ENCODE measurements around the gene VAV2. TPM values are rescaled to one million over a fixed set of nuclear protein-coding genes. Genes with fewer than 3 reads are reported as not detected.
A peak's percentile ranks its signal among the peaks of the same experiment; 100 is the strongest.
"Not testable (repeated sequence)": the region's sequence is repeated elsewhere in the genome, so short reads cannot be mapped to it uniquely, and the experiment has no call there.

Gene VAV2
- total RNA-seq, 1 donor: 13.4 TPM

GRCh38 chr9:133930046-133930681 lies 62.0 kb downstream of the VAV2 start:
- no peak for DNase-seq (ENCODE audit: low read depth)

GRCh38 chr9:133929599-133929998 lies 62.5 kb downstream of the VAV2 start:
- no peak for DNase-seq (ENCODE audit: low read depth)
- TF ChIP-seq, protein P1, sequence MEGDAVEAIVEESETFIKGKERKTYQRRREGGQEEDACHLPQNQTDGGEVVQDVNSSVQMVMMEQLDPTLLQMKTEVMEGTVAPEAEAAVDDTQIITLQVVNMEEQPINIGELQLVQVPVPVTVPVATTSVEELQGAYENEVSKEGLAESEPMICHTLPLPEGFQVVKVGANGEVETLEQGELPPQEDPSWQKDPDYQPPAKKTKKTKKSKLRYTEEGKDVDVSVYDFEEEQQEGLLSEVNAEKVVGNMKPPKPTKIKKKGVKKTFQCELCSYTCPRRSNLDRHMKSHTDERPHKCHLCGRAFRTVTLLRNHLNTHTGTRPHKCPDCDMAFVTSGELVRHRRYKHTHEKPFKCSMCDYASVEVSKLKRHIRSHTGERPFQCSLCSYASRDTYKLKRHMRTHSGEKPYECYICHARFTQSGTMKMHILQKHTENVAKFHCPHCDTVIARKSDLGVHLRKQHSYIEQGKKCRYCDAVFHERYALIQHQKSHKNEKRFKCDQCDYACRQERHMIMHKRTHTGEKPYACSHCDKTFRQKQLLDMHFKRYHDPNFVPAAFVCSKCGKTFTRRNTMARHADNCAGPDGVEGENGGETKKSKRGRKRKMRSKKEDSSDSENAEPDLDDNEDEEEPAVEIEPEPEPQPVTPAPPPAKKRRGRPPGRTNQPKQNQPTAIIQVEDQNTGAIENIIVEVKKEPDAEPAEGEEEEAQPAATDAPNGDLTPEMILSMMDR (IDR thresholded peaks at IDR 0.05; ENCODE audit: insufficient read depth, low read depth, low read length): no peak
- no peak overlapping the region for H3K4me3 ChIP-seq (ENCODE audit: low read depth, low read length)

More at GRCh38 chr9:133930046-133930681, 62.0 kb downstream of the VAV2 start:
- TF ChIP-seq, protein P1 (IDR thresholded peaks at IDR 0.05; ENCODE audit: insufficient read depth, low read depth, low read length): no peak
- H3K4me3 ChIP-seq (ENCODE audit: low read depth, low read length): no peak overlapping the region

DNA sequence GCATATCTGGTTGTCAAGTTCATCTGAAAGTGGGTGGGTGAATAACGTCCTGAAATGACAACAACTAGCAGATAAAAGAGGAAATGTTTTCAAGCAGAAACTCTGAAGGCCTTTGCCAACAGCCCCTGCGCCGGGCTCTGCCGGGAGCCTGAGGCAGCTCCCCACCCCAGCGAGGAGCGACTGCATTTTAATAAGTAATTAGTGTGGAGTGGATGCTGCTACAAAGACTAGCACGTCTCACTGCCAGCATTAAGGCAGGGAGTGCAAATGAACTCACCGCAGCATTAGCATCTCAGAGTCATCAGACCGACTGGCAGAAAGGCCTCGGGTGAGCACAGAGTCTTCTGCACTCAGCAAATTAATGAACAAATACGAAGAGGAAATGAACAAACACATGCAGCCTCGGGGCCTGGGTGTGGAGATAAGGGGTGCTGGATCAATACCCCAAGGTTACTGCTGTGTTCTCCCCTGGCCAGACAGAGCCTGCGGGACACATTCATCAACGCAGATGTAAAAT lies 63.8 kb downstream of the VAV2 start:
- H3K4me3 ChIP-seq (ENCODE audit: low read depth, low read length): no peak overlapping the region
- TF ChIP-seq, protein P1 (IDR thresholded peaks at IDR 0.05; ENCODE audit: insufficient read depth, low read depth, low read length): no peak
- DNase-seq (ENCODE audit: low read depth): no peak

GRCh38 chr9:133927041-133927440 lies 65.1 kb downstream of the VAV2 start:
- no peak for DNase-seq (ENCODE audit: low read depth)
- TF ChIP-seq, protein P1 (IDR thresholded peaks at IDR 0.05; ENCODE audit: insufficient read depth, low read depth, low read length): no peak
- no peak overlapping the region for H3K4me3 ChIP-seq (ENCODE audit: low read depth, low read length)

DNA sequence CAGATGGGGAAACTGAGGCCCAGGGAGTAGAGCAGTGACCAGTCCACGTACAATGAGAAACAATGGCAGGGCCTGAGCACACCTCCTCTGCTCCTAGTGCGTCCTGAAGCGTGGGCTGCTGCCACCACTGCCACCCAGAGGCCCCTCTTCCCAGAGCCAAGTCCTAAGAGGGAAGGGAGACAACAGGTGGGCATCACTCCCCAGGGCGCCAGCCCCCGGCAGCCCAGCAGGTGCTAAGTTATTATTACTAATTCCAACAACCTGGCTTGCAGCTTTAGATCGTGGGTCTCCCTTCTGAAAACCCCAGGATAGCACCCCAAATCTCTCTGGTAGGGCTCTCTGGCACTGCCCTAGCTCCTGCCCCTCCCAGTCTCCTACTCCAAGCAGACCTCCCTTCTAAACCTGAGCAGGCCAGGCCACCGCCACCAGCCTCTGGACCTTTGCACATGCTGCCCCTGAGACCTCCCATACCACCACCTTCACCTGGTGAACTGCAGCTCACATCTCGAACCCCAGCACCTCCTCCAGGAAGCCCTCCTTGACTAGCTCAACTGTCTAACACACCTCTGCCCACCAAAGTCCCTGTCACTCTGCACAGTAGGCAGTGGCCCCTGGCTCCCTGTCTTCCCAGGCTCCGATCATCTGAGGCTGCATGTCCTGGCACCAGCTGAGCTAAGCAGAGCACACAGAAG lies 65.8 kb downstream of the VAV2 start:
- DNase-seq (ENCODE audit: low read depth): no peak
- TF ChIP-seq, protein P1 (IDR thresholded peaks at IDR 0.05; ENCODE audit: insufficient read depth, low read depth, low read length): no peak
- H3K4me3 ChIP-seq (ENCODE audit: low read depth, low read length): no peak overlapping the region

DNA sequence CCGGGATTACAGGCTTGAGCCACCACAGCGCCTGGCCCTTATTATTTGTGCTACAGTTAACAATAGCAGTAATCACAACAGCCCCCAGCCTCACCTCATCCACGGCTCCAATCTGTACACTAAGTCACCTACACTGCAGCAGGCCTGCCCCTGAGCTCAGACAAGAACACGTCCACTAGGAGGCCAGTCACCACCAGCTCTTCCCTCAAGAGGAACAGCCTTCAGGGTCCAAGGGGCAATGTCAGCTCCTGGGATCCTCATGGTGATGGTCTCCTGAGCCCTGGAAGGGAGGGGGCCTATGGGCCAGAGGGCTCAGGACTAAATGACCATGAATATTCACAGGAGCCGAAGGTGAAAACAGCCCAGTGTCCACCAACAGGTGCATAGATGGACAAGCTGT lies 67.7 kb downstream of the VAV2 start:
- TF ChIP-seq, protein P1 (IDR thresholded peaks at IDR 0.05; ENCODE audit: insufficient read depth, low read depth, low read length): peak; percentile 6
- no peak for DNase-seq (ENCODE audit: low read depth)
- H3K4me3 ChIP-seq (ENCODE audit: low read depth, low read length): no peak overlapping the region

GRCh38 chr9:133923608-133924007 lies 68.5 kb downstream of the VAV2 start:
- H3K4me3 ChIP-seq (ENCODE audit: low read depth, low read length); DNase-seq (ENCODE audit: low read depth): not testable (repeated sequence)

All from fibroblast of villous mesenchyme (primary cell).